Spleen (tissue), 7 donors: Measurements from ENCODE around the gene LMBR1.

Experiments
- POLR2A ChIP-seq, 3 donors: fragments of 450-650 bp; IDR thresholded peaks; one replicate each; pipeline ENCODE4 v1.5.1; 2017; ENCODE audit warnings: antibody characterized with exemption in 3 of 3, mild to moderate bottlenecking in 1 of 3
- POLR2AphosphoS5 ChIP-seq, 3 donors: sonication (generic); formaldehyde crosslinking; IDR thresholded peaks; one replicate each; pipeline ENCODE4 v1.5.1; 2017; ENCODE audit warnings: antibody characterized with exemption in 3 of 3
- TF ChIP-seq, protein P1 (sequence below), 11 experiments: fragments of 200-600 bp in 7 of 11; fragments of 450-650 bp in 4 of 11; sonication (generic) in 4 of 11; IDR thresholded peaks in 8 of 11; conservative IDR thresholded peaks in 3 of 11; 1 replicate in 7 of 11; 2 replicates in 4 of 11; pipeline versions ENCODE4 v1.4.0 to v1.8.0; 2016 to 2021; ENCODE audit warnings: antibody characterized with exemption in 11 of 11, inconsistent platforms in 4 of 11, mild to moderate bottlenecking in 1 of 11
- donor health status: DM: no; HTN: no; CAD: no; lungs with moderate emphysema.
- donor health status: DM: no; HTN: no; CAD: no.
- donor health status: DM: no; HTN: no; CAD: no.

- TF ChIP-seq POLR2AphosphoS5 (IDR thresholded peaks at IDR 0.05): no peak
- no peak for TF ChIP-seq POLR2A (IDR thresholded peaks at IDR 0.05)
- TF ChIP-seq, protein P1, sequence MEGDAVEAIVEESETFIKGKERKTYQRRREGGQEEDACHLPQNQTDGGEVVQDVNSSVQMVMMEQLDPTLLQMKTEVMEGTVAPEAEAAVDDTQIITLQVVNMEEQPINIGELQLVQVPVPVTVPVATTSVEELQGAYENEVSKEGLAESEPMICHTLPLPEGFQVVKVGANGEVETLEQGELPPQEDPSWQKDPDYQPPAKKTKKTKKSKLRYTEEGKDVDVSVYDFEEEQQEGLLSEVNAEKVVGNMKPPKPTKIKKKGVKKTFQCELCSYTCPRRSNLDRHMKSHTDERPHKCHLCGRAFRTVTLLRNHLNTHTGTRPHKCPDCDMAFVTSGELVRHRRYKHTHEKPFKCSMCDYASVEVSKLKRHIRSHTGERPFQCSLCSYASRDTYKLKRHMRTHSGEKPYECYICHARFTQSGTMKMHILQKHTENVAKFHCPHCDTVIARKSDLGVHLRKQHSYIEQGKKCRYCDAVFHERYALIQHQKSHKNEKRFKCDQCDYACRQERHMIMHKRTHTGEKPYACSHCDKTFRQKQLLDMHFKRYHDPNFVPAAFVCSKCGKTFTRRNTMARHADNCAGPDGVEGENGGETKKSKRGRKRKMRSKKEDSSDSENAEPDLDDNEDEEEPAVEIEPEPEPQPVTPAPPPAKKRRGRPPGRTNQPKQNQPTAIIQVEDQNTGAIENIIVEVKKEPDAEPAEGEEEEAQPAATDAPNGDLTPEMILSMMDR (IDR thresholded peaks at IDR 0.05 in 8 of 11, conservative IDR thresholded peaks at IDR 0.05 in 3 of 11): no peak
These were observed 253.3 kb downstream of the LMBR1 start for GRCh38 chr7:156639426-156640256.
